Measurements from ENCODE around the gene KDM3B.
"Not testable (repeated sequence)": the region's sequence is repeated elsewhere in the genome, so short reads cannot be mapped to it uniquely, and the experiment has no call there.

Gene KDM3B

GRCh38 chr5:138468966-138469539 lies 116.6 kb downstream of the KDM3B start:
- DNase-seq = no peak

- DNase-seq = no peak
These were observed 117.2 kb downstream of the KDM3B start for GRCh38 chr5:138469540-138470321.

- no peak for DNase-seq
These were observed 118.0 kb downstream of the KDM3B start for GRCh38 chr5:138470322-138471051.

- no peak for DNase-seq
These were observed 118.5 kb downstream of the KDM3B start for GRCh38 chr5:138471052-138471361.

GRCh38 chr5:138472353-138472752 lies 119.9 kb downstream of the KDM3B start:
- no peak for DNase-seq

GRCh38 chr5:138473151-138473550 lies 120.7 kb downstream of the KDM3B start:
- not testable (repeated sequence) for DNase-seq

- no peak for DNase-seq
These were observed 124.4 kb downstream of the KDM3B start for GRCh38 chr5:138476918-138477317.

GRCh38 chr5:138482638-138483037 lies 130.2 kb downstream of the KDM3B start:
- DNase-seq = no peak

All from fibroblast of skin of scalp (primary cell).